IPS-20b (cell line): ENCODE measurements around the gene ZNF432.
A peak's percentile ranks its signal among the peaks of the same experiment; 100 is the strongest.

Experiments
- H3K27ac ChIP-seq: one replicate; pipeline ENCODE4 v1.5.1; 2013; ENCODE audit warnings: low read length
- H3K27me3 ChIP-seq: 2 replicates; pipeline ENCODE4 v1.6.1; 2013; ENCODE audit warnings: mild to moderate bottlenecking, low read length, inconsistent platforms; ENCODE audit not compliant: insufficient read depth
- H3K36me3 ChIP-seq: 2 replicates; pipeline ENCODE4 v1.6.1; 2013; ENCODE audit warnings: low read depth, mild to moderate bottlenecking, inconsistent platforms, low read length, moderate library complexity; ENCODE audit not compliant: insufficient read depth
- H3K4me1 ChIP-seq: 2 replicates; pipeline ENCODE4 v1.6.1; 2013; ENCODE audit warnings: mild to moderate bottlenecking, control low read depth, inconsistent platforms, low read length, moderate library complexity; ENCODE audit not compliant: insufficient read depth
- H3K4me3 ChIP-seq: 2 replicates; pipeline ENCODE4 v1.5.1; 2013; ENCODE audit warnings: mild to moderate bottlenecking, low read length, inconsistent platforms
- H3K9ac ChIP-seq: 2 replicates; pipeline ENCODE4 v1.6.1; 2013; ENCODE audit warnings: low read depth, mild to moderate bottlenecking, inconsistent platforms, low read length, moderate library complexity
- H3K9me3 ChIP-seq: 2 replicates; pipeline ENCODE4 v1.6.1; 2013; ENCODE audit warnings: mild to moderate bottlenecking, low read depth, low read length, inconsistent platforms; ENCODE audit not compliant: insufficient read depth

Gene ZNF432

GRCh38 chr19:51994048-51994644 is 54.5 kb downstream of the ZNF432 start:
- Histone ChIP-seq H3K9me3 (peaks cover 84% of the 10 kb centered on the region), H3K27me3 (no peaks in the 10 kb centered on the region), H3K27ac (no peak overlapping the region), H3K9ac (no peak overlapping the region), H3K4me3 (no peak overlapping the region; the same call in 1 of the 2 replicates), H3K4me1 (no peaks in the 10 kb centered on the region), H3K36me3 (peaks cover 69% of the 10 kb centered on the region)

- no peaks in the 10 kb centered on the region for H3K27me3 ChIP-seq
- no peak overlapping the region for H3K27ac ChIP-seq
- peaks cover 62% of the 10 kb centered on the region for H3K36me3 ChIP-seq
- H3K4me1 ChIP-seq, result no peaks in the 10 kb centered on the region
- no peak overlapping the region for H3K9ac ChIP-seq
- peak overlapping the region; percentile 41; the same call in 1 of the 2 replicates for H3K4me3 ChIP-seq
- H3K9me3 ChIP-seq, result peaks cover 85% of the 10 kb centered on the region
Observed at GRCh38 chr19:51993422-51993821, 55.2 kb downstream of the ZNF432 start.

GRCh38 chr19:51986309-51987291 is 62.0 kb downstream of the ZNF432 start, which contains the start of gene ZNF350:
ZNF350 (minus strand) TSS chr19:51986840; CDS start chr19:51974360, 12,480 bp downstream.
- Histone ChIP-seq H3K4me3 (peak within 1 kb of the TSS; percentile 83), H3K9ac (peak within 1 kb of the TSS; percentile 86; the same call in 1 of the 2 replicates), H3K36me3 (peaks cover 4% of the 10 kb centered on the region; the same call in 1 of the 2 replicates), H3K27ac (no peak within 1 kb of the TSS), H3K4me1 (no peaks in the 10 kb centered on the region), H3K27me3 (no peaks in the 10 kb centered on the region), H3K9me3 (peaks cover 28% of the 10 kb centered on the region; the same call in 1 of the 2 replicates)

- Histone ChIP-seq H3K4me1 (no peaks in the 10 kb centered on the region), H3K4me3 (no peak overlapping the region), H3K27me3 (no peaks in the 10 kb centered on the region), H3K9me3 (peaks cover 30% of the 10 kb centered on the region), H3K9ac (no peak overlapping the region), H3K36me3 (no peaks in the 10 kb centered on the region; the same call in 1 of the 2 replicates), H3K27ac (no peak overlapping the region)
Observed at GRCh38 chr19:51983361-51983760, 65.3 kb downstream of the ZNF432 start.
